Hippocampal formation (tissue), 2 donors: ENCODE data around the gene DAPP1.

Source experiments
- DNase-seq, 2 donors: peaks; one replicate each; lab custom pipeline; 2025; lab: John Stamatoyannopoulos, UW

DAPP1 gene

GRCh38 chr4:99915449-99915848, 98.8 kb downstream of the DAPP1 start:
- DNase-seq = no peak

- DNase-seq = no peak
These were observed 100.9 kb downstream of the DAPP1 start for GRCh38 chr4:99917575-99917974.

GRCh38 chr4:99918656-99919055, 102.0 kb downstream of the DAPP1 start:
- no peak for DNase-seq
